ENCODE data around the gene ZNF217. TPM values are rescaled to one million over a fixed set of nuclear protein-coding genes. Genes with fewer than 3 reads are reported as not detected.
A peak's percentile ranks its signal among the peaks of the same experiment; 100 is the strongest.

Gene ZNF217
- total and polyA plus RNA-seq, 10 of the 15 experiments (the other 5 are each of a cell fraction or from before 2014, with no cell fraction given) = 8.5 to 76.6 (median 40.6) TPM

- Histone ChIP-seq H3K9ac (ENCODE audit: control insufficient read depth, insufficient read depth, low read length) (no peak overlapping the region), H3K9me3 (replicated peaks; ENCODE audit: control insufficient read depth, insufficient read depth, low read length) (no peaks in the 10 kb centered on the region), H3K27ac (ENCODE audit: control insufficient read depth, insufficient read depth) (no peak overlapping the region), H2AFZ (ENCODE audit: control insufficient read depth, low read depth, low read length) (no peak overlapping the region), H3K36me3 (ENCODE audit: control insufficient read depth in 2 of 2, insufficient read depth in 2 of 2, low read length in 1 of 2) (no peaks in the 10 kb centered on the region), H3K4me3 (no peak overlapping the region), H3K79me2 (ENCODE audit: control insufficient read depth, insufficient read depth, low read length) (peaks cover 24% of the 10 kb centered on the region), H4K20me1 (ENCODE audit: control insufficient read depth, insufficient read depth) (no peaks in the 10 kb centered on the region), H3K4me2 (ENCODE audit: control insufficient read depth, insufficient read depth) (no peak overlapping the region), H3K4me1 (ENCODE audit: control insufficient read depth, insufficient read depth, low read length) (peaks cover 8% of the 10 kb centered on the region; the same call in 1 of the 2 replicates), H3K27me3 (replicated peaks in 1 of 2; ENCODE audit: control insufficient read depth in 2 of 2, insufficient read depth in 2 of 2, low read length in 1 of 2) (no peaks in the 10 kb centered on the region)
- 100% methylated on average over 1 of the region's 1 CpG for WGBS (ENCODE audit: insufficient coverage, insufficient replicate concordance, low lambda C conversion rate, missing lambda C conversion rate)
- ChIA-PET CTCF (interaction anchor here (0.6 to 0.9 kb wide), 2 partner anchors 40 to 175 kb away, joined by 3 read pairs; no protein-coding TSS in a partner anchor), RAD21 (ENCODE audit: unreplicated experiment) (no interaction called here), POLR2A (interaction anchor here (0.6 to 0.7 kb wide), 2 partner anchors 11 to 22 kb away, joined by 3 read pairs; no protein-coding TSS in a partner anchor), SMC1A (ENCODE audit: uncharacterized antibody, unreplicated experiment) (no interaction called here)
- DNase-seq (ENCODE audit: low read depth, low spot score) (no peak), ATAC-seq (no peak), FAIRE-seq (no peak)
- in situ Hi-C loops (cut with MboI) (no loop called here), intact Hi-C loops (cut with micrococcal nuclease; ENCODE audit: unreplicated experiment) (no loop called here)
- TF ChIP-seq SMAD1 (IDR thresholded peaks at IDR 0.05; ENCODE audit: low read depth, partially characterized antibody) = no peak
- peak in 1 of 2 experiments; percentile 95; a peak in 2 of 4 replicates for TF ChIP-seq ETV6 (conservative IDR thresholded peaks at IDR 0.05 in 1 of 2, IDR thresholded peaks at IDR 0.05 in 1 of 2; ENCODE audit: borderline replicate concordance in 1 of 2, low read depth in 1 of 2)
- TF ChIP-seq NFYA (IDR thresholded peaks at IDR 0.05; ENCODE audit: borderline replicate concordance, low read depth, low read length) = no peak
- no peak for TF ChIP-seq TCF3 (IDR thresholded peaks at IDR 0.05; ENCODE audit: borderline replicate concordance, insufficient read depth, low read depth, low read length)
- peak; percentile 8; the same call in 1 of the 2 replicates for TF ChIP-seq NFXL1 (IDR thresholded peaks at IDR 0.05; ENCODE audit: borderline replicate concordance)
- no peak for TF ChIP-seq IKZF1 (conservative IDR thresholded peaks at IDR 0.05)
- TF ChIP-seq ATF7 (IDR thresholded peaks at IDR 0.05; ENCODE audit: low read depth) = no peak
- BruUV-seq (replicated peaks) = no TSS peak
These were observed 9.0 kb upstream of the ZNF217 start for GRCh38 chr20:53602661-53603060.

Measured in GM12878 (cell line).